Sigmoid colon (tissue), 4 donors: ENCODE results near the gene TBC1D1.

Source experiments
- CTCF ChIP-seq, 4 experiments: fragments of 450-650 bp in 3 of 4; fragments of 200-600 bp in 1 of 4; IDR thresholded peaks; one replicate each; pipeline ENCODE4 v1.5.1; 2016 to 2019; ENCODE audit warnings: antibody characterized with exemption in 4 of 4, mild to moderate bottlenecking in 3 of 4, moderate library complexity in 2 of 4
- POLR2A ChIP-seq, 2 donors: fragments of 450-650 bp; IDR thresholded peaks; one replicate each; pipeline ENCODE4 v1.6.1; 2016; ENCODE audit warnings: antibody characterized with exemption in 2 of 2, mild to moderate bottlenecking in 2 of 2, moderate library complexity in 2 of 2
- POLR2AphosphoS5 ChIP-seq, 4 donors: sonication (generic); formaldehyde crosslinking; IDR thresholded peaks; one replicate each; pipeline ENCODE4 v1.6.1; 2017; ENCODE audit warnings: antibody characterized with exemption in 4 of 4

GRCh38 chr4:38065176-38065575 is 174.3 kb downstream of the TBC1D1 start:
- no peak for TF ChIP-seq POLR2A (IDR thresholded peaks at IDR 0.05)
- no peak for TF ChIP-seq CTCF (IDR thresholded peaks at IDR 0.05)
- TF ChIP-seq POLR2AphosphoS5 (IDR thresholded peaks at IDR 0.05): no peak
